SK-N-SH (cell line): ENCODE measurements around the gene IL6ST. TPM values are rescaled to one million over a fixed set of nuclear protein-coding genes. Genes with fewer than 3 reads are reported as not detected.

Source experiments
- CTCF ChIA-PET: fragments of 300-600, 350-600 bp; formaldehyde crosslinking; extraction: SDS; loops from one replicate; lab custom pipeline; 2021; lab: Yijun Ruan, JAX
- POLR2A ChIA-PET: fragments of 350-600 bp; sonication (Branson Sonifier 250); formaldehyde crosslinking; extraction: SDS; loops from one replicate; lab custom pipeline; 2020; ENCODE audit warnings: antibody characterized with exemption, inconsistent platforms; lab: Yijun Ruan, JAX
- DNase-seq: peaks from one replicate; pipeline ENCODE4 v3.0.0; 2012
- H2AFZ ChIP-seq: fragments of 200-600 bp; sonication (generic); 2 replicates; pipeline ENCODE4 v1.8.1; 2016; ENCODE audit warnings: antibody characterized with exemption, mild to moderate bottlenecking, low read depth
- H3F3A ChIP-seq: fragments of 200-600 bp; sonication (generic); replicated peaks from 2 replicates; pipeline ENCODE3; 2016; ENCODE audit warnings: antibody characterized with exemption, mild to moderate bottlenecking; ENCODE audit not compliant: insufficient read depth
- H3K27ac ChIP-seq, 2 experiments: fragments of 200-500 bp in 1 of 2; fragments of 200-600 bp in 1 of 2; sonication (Bioruptor generic) in 1 of 2; sonication (generic), shearing (Covaris generic) in 1 of 2; 2 replicates each; pipeline versions ENCODE4 v1.5.1 to v1.6.1; 2014 to 2016; ENCODE audit warnings: low read depth in 2 of 2, inconsistent platforms in 1 of 2, low read length in 1 of 2, mild to moderate bottlenecking in 1 of 2, mixed read lengths in 1 of 2
- H3K27me3 ChIP-seq: fragments of 200-600 bp; sonication (generic), shearing (Covaris generic); 2 replicates; pipeline ENCODE4 v1.6.1; 2016; ENCODE audit warnings: mixed run types; ENCODE audit not compliant: insufficient read depth
- H3K36me3 ChIP-seq, 2 experiments: fragments of 200-500 bp in 1 of 2; fragments of 200-600 bp in 1 of 2; sonication (Bioruptor generic) in 1 of 2; sonication (generic) in 1 of 2; replicated peaks in 1 of 2; 2 replicates each; pipeline versions ENCODE3 to v1.5.1; 2014 to 2016; ENCODE audit warnings: low read length in 1 of 2, mild to moderate bottlenecking in 1 of 2; ENCODE audit not compliant: insufficient read depth in 2 of 2, control insufficient read depth in 1 of 2
- H3K4me1 ChIP-seq, 2 experiments: fragments of 200-500 bp in 1 of 2; fragments of 200-600 bp in 1 of 2; sonication (Bioruptor generic) in 1 of 2; sonication (generic), shearing (Covaris generic) in 1 of 2; 2 replicates each; pipeline versions ENCODE4 v1.5.1 to v1.6.1; 2014 to 2016; ENCODE audit warnings: low read depth in 1 of 2, low read length in 1 of 2, mixed run types in 1 of 2; ENCODE audit not compliant: insufficient read depth in 2 of 2, control insufficient read depth in 1 of 2
- H3K4me2 ChIP-seq: fragments of 200-600 bp; sonication (generic), shearing (Covaris generic); 2 replicates; pipeline ENCODE4 v1.6.1; 2017; ENCODE audit warnings: mixed run types
- H3K4me3 ChIP-seq, 2 experiments: fragments of 200-500 bp in 1 of 2; fragments of 200-600 bp in 1 of 2; sonication (Bioruptor generic) in 1 of 2; sonication (generic), shearing (Covaris generic) in 1 of 2; 2 replicates each; pipeline versions ENCODE4 v1.5.1 to v1.8.1; 2014 to 2016; ENCODE audit warnings: low read depth in 2 of 2, inconsistent platforms in 1 of 2, low read length in 1 of 2, mild to moderate bottlenecking in 1 of 2, mixed read lengths in 1 of 2, moderate library complexity in 1 of 2
- H3K79me2 ChIP-seq: fragments of 200-600 bp; sonication (generic); 2 replicates; pipeline ENCODE4 v1.8.1; 2017; ENCODE audit warnings: mild to moderate bottlenecking; ENCODE audit not compliant: insufficient read depth
- H3K9ac ChIP-seq: fragments of 200-600 bp; sonication (generic); 2 replicates; pipeline ENCODE4 v1.6.1; 2017; ENCODE audit warnings: mixed run types
- H3K9me2 ChIP-seq: fragments of 200-600 bp; sonication (generic); 2 replicates; pipeline ENCODE4 v1.6.1; 2017; ENCODE audit warnings: mixed run types
- H3K9me3 ChIP-seq: fragments of 200-600 bp; sonication (generic); 2 replicates; pipeline ENCODE4 v1.6.1; 2017; ENCODE audit warnings: mixed run types, mild to moderate bottlenecking, moderate library complexity
- H4K20me1 ChIP-seq: fragments of 200-600 bp; sonication (generic); 2 replicates; pipeline ENCODE4 v1.6.1; 2017; ENCODE audit warnings: mild to moderate bottlenecking, mixed run types; ENCODE audit not compliant: insufficient read depth
- CHD2 ChIP-seq: fragments of 150-350 bp; IDR thresholded peaks from 2 replicates; pipeline ENCODE4 v1.6.1; 2018; ENCODE audit warnings: low read length; ENCODE audit not compliant: partially characterized antibody
- EP300 ChIP-seq, 2 experiments: IDR thresholded peaks; 2 replicates each; pipeline versions ENCODE4 v1.4.0 to v1.6.1; 2012; ENCODE audit warnings: borderline replicate concordance in 1 of 2, low read depth in 1 of 2, low read length in 1 of 2
- FOSL2 ChIP-seq: IDR thresholded peaks from 2 replicates; pipeline ENCODE4 v1.4.0; 2012; ENCODE audit warnings: low read depth, mild to moderate bottlenecking, moderate library complexity, borderline replicate concordance
- FOXM1 ChIP-seq: IDR thresholded peaks from 2 replicates; pipeline ENCODE4 v1.4.0; 2012; ENCODE audit warnings: low read depth, mild to moderate bottlenecking
- GABPA ChIP-seq: IDR thresholded peaks from 2 replicates; pipeline ENCODE4 v1.4.0; 2012; ENCODE audit warnings: low read depth, mild to moderate bottlenecking
- GATA2 ChIP-seq: sonication (generic); formaldehyde crosslinking; IDR thresholded peaks from 2 replicates; pipeline ENCODE4 v1.5.0; 2020; ENCODE audit warnings: mild to moderate bottlenecking, missing genetic modification reagents
- JUND ChIP-seq: IDR thresholded peaks from 2 replicates; pipeline ENCODE4 v1.4.0; 2012
- NFIC ChIP-seq: IDR thresholded peaks from 2 replicates; pipeline ENCODE4 v1.4.0; 2012; ENCODE audit warnings: borderline replicate concordance
- NRF1 ChIP-seq: IDR thresholded peaks from 2 replicates; pipeline ENCODE4 v1.6.1; 2012; ENCODE audit warnings: low read depth, mild to moderate bottlenecking, low read length
- PBX3 ChIP-seq: IDR thresholded peaks from 2 replicates; pipeline ENCODE4; 2012
- POLR2AphosphoS5 ChIP-seq: IDR thresholded peaks from 2 replicates; pipeline ENCODE4 v1.6.1; 2012; ENCODE audit warnings: low read depth, low read length
- RCOR1 ChIP-seq: fragments of 150-350 bp; IDR thresholded peaks from 2 replicates; pipeline ENCODE4 v1.6.1; 2017; ENCODE audit warnings: antibody characterized with exemption, low read length
- REST ChIP-seq: IDR thresholded peaks from 2 replicates; pipeline ENCODE4 v1.6.1; 2012; ENCODE audit warnings: mild to moderate bottlenecking, low read depth, low read length, moderate library complexity
- SMC3 ChIP-seq: IDR thresholded peaks from 2 replicates; pipeline ENCODE4 v1.6.1; 2012; ENCODE audit warnings: low read depth, low read length, improper control_type of control experiment
- TAF1 ChIP-seq: IDR thresholded peaks from 2 replicates; pipeline ENCODE4 v1.6.1; 2012; ENCODE audit warnings: low read depth, mild to moderate bottlenecking, low read length, moderate library complexity, borderline replicate concordance
- TCF12 ChIP-seq: IDR thresholded peaks from 2 replicates; pipeline ENCODE4 v1.4.0; 2012
- USF2 ChIP-seq: fragments of 150-350 bp; IDR thresholded peaks from 2 replicates; pipeline ENCODE4 v1.6.1; 2017; ENCODE audit warnings: antibody characterized with exemption, low read length, low read depth, borderline replicate concordance
- WGBS: methylation state at CpG from one replicate; pipeline ENCODE4 v1.1.6; 2017; ENCODE audit warnings: low lambda C conversion rate; 5-methylcytosine and 5-hydroxymethylcytosine counted together
- polyA plus RNA-seq, 3 experiments: library from polyadenylated mRNA; depleted of rRNA; stranded (reverse); fragments of >200 nt; gene quantifications; 2 replicates each; pipeline ENCODE4 v1.2.3, GENCODE V29; 2012
- TF ChIP-seq, protein P1 (sequence below): fragments of 150-350 bp; IDR thresholded peaks from 2 replicates; pipeline ENCODE4 v1.6.1; 2016; ENCODE audit warnings: mild to moderate bottlenecking, low read depth, low read length

Gene IL6ST
- polyA plus RNA-seq, 1 of the 3 experiments (the other 2 are of a cell fraction) = 16.0 TPM

DNA sequence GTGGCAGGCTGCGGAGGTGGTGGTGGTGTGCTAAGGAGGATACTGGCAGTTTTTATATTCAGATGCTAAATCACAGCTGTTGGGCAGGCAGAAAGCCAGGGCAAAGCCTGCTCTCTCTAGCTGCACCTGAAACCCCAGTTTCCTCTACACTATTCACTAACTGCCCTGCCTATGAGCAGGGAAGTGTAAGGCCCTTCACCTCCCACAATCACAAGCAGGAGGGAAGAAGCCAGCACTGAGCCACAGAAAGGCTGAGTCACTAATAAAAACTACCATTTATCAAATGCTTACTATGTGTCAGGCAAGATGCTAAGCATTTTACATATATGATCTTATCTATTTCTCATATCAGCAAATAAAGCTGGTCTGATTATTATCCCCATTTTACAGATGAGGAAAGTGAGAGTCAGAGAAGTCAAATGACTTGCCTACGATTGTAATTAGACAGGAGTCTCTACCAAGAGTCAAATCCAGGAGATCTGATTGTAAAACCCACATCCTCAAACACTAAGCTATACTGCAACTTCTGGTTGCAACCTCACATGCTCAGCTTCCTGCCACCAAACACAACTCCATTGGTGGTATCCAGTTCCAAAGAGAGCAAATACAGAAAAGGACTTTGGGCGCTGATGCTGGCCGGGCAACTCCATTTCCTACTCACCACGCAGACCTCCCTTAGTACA, 17.7 kb upstream of the IL6ST start (continued):
- TF ChIP-seq USF2 (no peak), TAF1 (no peak), REST (no peak), GABPA (no peak), SMC3 (no peak)

DNA sequence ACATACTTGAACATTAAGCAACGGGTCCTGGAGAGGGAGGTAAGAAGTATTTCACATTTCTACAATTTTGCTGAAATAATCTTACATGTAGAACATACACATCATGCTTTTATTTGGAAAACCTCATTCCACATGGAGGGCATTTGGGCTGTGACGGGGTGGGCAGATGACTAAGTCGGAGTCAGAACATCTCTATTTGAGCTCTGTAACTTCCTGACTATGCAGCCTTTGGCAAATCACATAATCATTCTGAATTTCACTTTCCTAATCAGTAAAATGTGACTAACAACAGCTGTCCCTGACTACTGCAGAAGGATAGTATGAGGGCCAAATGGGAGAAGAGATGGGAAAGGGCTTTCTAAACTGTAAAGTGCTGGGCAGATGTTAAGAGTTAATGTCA, 17.1 kb upstream of the IL6ST start:
- Histone ChIP-seq H3K9me3 (no peaks in the 10 kb centered on the region), H3K79me2 (no peaks in the 10 kb centered on the region), H3K27ac (peak overlapping the region; percentile 0 to 92; a peak in 3 of 4 replicates), H3K9me2 (no peaks in the 10 kb centered on the region), H2AFZ (no peak overlapping the region), H3K36me3 (no peaks in the 10 kb centered on the region), H4K20me1 (no peaks in the 10 kb centered on the region), H3F3A (peaks cover 18% of the 10 kb centered on the region), H3K4me3 (peak overlapping the region in 1 of 2 experiments; percentile 36; a peak in 1 of 4 replicates), H3K4me2 (peak overlapping the region; percentile 65), H3K27me3 (no peaks in the 10 kb centered on the region), H3K4me1 (peaks cover 3 to 5% of the 10 kb centered on the region in 2 experiments; a peak in 2 of 4 replicates), H3K9ac (peak overlapping the region; percentile 46; the same call in 1 of the 2 replicates)
- CTCF ChIA-PET = interaction anchor here (1.2 kb wide), 1 partner anchor 190 kb away, joined by 3 read pairs; no protein-coding TSS in a partner anchor
- WGBS = 21% methylated on average over 3 of the region's 3 CpGs
- no peak for DNase-seq
- POLR2A ChIA-PET = no interaction called here
- TF ChIP-seq REST (no peak), POLR2AphosphoS5 (no peak; the same call in 1 of the 2 replicates), USF2 (no peak), FOSL2 (peak; percentile 79), TAF1 (no peak), JUND (peak; percentile 58), GATA2 (CRISPR knock-in tag) (no peak), FOXM1 (no peak), NFIC (0 out of 2 replicates have a peak, but pooled peaks have one; percentile 19), TCF12 (peak; percentile 66; the same call in 1 of the 2 replicates), NRF1 (no peak), PBX3 (peak; percentile 47), EP300 (IDR thresholded peaks at IDR 0.05; ENCODE audit: borderline replicate concordance in 1 of 2, low read depth in 1 of 2, low read length in 1 of 2) (peak; percentile 12 to 49; a peak in 2 of 4 replicates), CHD2 (no peak), RCOR1 (no peak)
- TF ChIP-seq, protein P1, sequence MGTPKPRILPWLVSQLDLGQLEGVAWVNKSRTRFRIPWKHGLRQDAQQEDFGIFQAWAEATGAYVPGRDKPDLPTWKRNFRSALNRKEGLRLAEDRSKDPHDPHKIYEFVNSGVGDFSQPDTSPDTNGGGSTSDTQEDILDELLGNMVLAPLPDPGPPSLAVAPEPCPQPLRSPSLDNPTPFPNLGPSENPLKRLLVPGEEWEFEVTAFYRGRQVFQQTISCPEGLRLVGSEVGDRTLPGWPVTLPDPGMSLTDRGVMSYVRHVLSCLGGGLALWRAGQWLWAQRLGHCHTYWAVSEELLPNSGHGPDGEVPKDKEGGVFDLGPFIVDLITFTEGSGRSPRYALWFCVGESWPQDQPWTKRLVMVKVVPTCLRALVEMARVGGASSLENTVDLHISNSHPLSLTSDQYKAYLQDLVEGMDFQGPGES = no peak
